CD8-positive, alpha-beta memory T cell (primary cell): ENCODE results near the gene DISC1. TPM values are rescaled to one million over a fixed set of nuclear protein-coding genes. Genes with fewer than 3 reads are reported as not detected.

Source experiments
- CTCF ChIA-PET: fragments of 350-600 bp; sonication (Branson Sonifier 250); formaldehyde crosslinking; loops from one replicate; lab custom pipeline; 2021; ENCODE audit warnings: antibody characterized with exemption; lab: Charles Lee
- POLR2A ChIA-PET: fragments of 350-600 bp; sonication (Branson Sonifier 250); formaldehyde crosslinking; loops from one replicate; lab custom pipeline; 2021; ENCODE audit warnings: antibody characterized with exemption; lab: Charles Lee
- DNase-seq, 5 donors: peaks; one replicate each; pipeline versions ENCODE4 v3.0.0 to v3.0.0-alpha.2; 2020 to 2022; ENCODE audit warnings: mixed read lengths in 1 of 5
- H3K27ac ChIP-seq: one replicate; pipeline ENCODE4 v1.7.0; 2013; ENCODE audit warnings: low read depth, mild to moderate bottlenecking, low read length, moderate library complexity
- H3K27me3 ChIP-seq: 2 replicates; pipeline ENCODE4 v1.7.0; 2013; ENCODE audit warnings: low read length, mild to moderate bottlenecking; ENCODE audit not compliant: insufficient read depth, poor library complexity, severe bottlenecking
- H3K36me3 ChIP-seq: 2 replicates; pipeline ENCODE4 v1.7.0; 2013; ENCODE audit warnings: mild to moderate bottlenecking, low read length, moderate library complexity; ENCODE audit not compliant: insufficient read depth
- H3K4me1 ChIP-seq: 2 replicates; pipeline ENCODE4 v1.7.0; 2013; ENCODE audit warnings: mild to moderate bottlenecking, low read length, moderate library complexity; ENCODE audit not compliant: insufficient read depth
- H3K4me3 ChIP-seq: 2 replicates; pipeline ENCODE4 v1.7.0; 2013; ENCODE audit warnings: mild to moderate bottlenecking, low read length
- H3K9me3 ChIP-seq: 2 replicates; pipeline ENCODE4 v1.7.0; 2013; ENCODE audit warnings: mild to moderate bottlenecking, low read length
- H3K27ac Mint-ChIP-seq, 8 donors: one replicate each; pipeline ENCODE4 v1.8.0; 2020 to 2021; ENCODE audit warnings: mixed read lengths in 8 of 8, mild to moderate bottlenecking in 6 of 8, inconsistent platforms in 3 of 8, moderate library complexity in 3 of 8
- H3K27me3 Mint-ChIP-seq, 2 donors: one replicate each; pipeline ENCODE4 v1.8.0; 2020 to 2021; ENCODE audit warnings: mixed read lengths in 2 of 2, mild to moderate bottlenecking in 1 of 2, moderate library complexity in 1 of 2
- H3K36me3 Mint-ChIP-seq, 3 donors: one replicate each; pipeline ENCODE4 v1.8.0; 2020 to 2021; ENCODE audit warnings: mixed read lengths in 3 of 3, inconsistent platforms in 1 of 3, mild to moderate bottlenecking in 1 of 3
- H3K4me1 Mint-ChIP-seq, 3 donors: one replicate each; pipeline ENCODE4 v1.8.0; 2020 to 2021; ENCODE audit warnings: mixed read lengths in 3 of 3, inconsistent platforms in 1 of 3, mild to moderate bottlenecking in 1 of 3
- H3K4me3 Mint-ChIP-seq, 7 donors: one replicate each; pipeline ENCODE4 v1.8.0; 2020 to 2021; ENCODE audit warnings: mixed read lengths in 7 of 7, mild to moderate bottlenecking in 6 of 7, moderate library complexity in 4 of 7, inconsistent platforms in 2 of 7
- H3K9me3 Mint-ChIP-seq, 5 donors: one replicate each; pipeline ENCODE4 v1.8.0; 2020 to 2022; ENCODE audit warnings: mixed read lengths in 5 of 5, mild to moderate bottlenecking in 3 of 5, moderate library complexity in 2 of 5, inconsistent platforms in 1 of 5
- polyA plus RNA-seq: library from polyadenylated mRNA; unstranded; fragments of 300-500 nt; fragmentation: Illumina TruSeq; gene quantifications from one replicate; pipeline ENCODE4 v1.2.3, GENCODE V29; 2021
- total RNA-seq, 2 experiments: library from RNA; stranded (reverse); gene quantifications; one replicate each; pipeline ENCODE4 v1.2.3, GENCODE V29; 2021

DISC1 gene
- total and polyA plus RNA-seq, 3 experiments from 2014 or later, result 0.60 to 2.4 (median 1.0) TPM

- CTCF ChIA-PET, result no interaction called here
- peaks cover 3 to 18% (median 3%) of the 10 kb centered on the region in 3 donors for H3K36me3 Mint-ChIP-seq
- Histone ChIP-seq H3K36me3 (no peaks in the 10 kb centered on the region), H3K27me3 (no peaks in the 10 kb centered on the region), H3K27ac (no peak overlapping the region), H3K9me3 (no peaks in the 10 kb centered on the region), H3K4me1 (no peaks in the 10 kb centered on the region), H3K4me3 (no peak overlapping the region)
- POLR2A ChIA-PET, result no interaction called here
- peaks cover 3 to 9% (median 8%) of the 10 kb centered on the region in 5 donors for H3K9me3 Mint-ChIP-seq
- H3K4me1 Mint-ChIP-seq, result peaks cover under 1 to 4% (median 2%) of the 10 kb centered on the region in 3 donors
- no peak for DNase-seq
- no peak overlapping the region for H3K27ac Mint-ChIP-seq
- peaks cover 0 to 2% of the 10 kb centered on the region in 2 donors for H3K27me3 Mint-ChIP-seq
- H3K4me3 Mint-ChIP-seq, result no peak overlapping the region
Observed at GRCh38 chr1:231686384-231686783, 59.8 kb downstream of the DISC1 start.

DNA sequence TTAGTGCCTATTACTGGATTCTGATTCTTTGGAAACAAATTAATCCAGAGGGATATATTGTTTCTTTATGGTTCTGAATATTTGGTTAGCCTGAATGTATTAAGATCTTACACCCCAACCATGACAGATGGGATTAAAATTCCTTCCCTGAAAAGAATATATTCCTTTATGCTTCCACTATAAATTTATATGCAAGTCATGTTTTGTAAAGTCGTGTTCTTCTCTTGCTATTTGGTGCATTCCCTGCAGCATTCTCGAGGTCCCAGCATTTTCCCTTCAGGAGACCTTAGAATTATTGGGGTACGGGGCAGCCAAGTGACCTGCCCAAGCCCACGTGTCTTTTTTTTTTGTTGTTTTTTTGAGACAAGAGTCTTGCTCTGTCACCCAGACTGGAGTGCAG lies 62.4 kb downstream of the DISC1 start:
- no peaks in the 10 kb centered on the region for H3K9me3 ChIP-seq
- no peak overlapping the region for H3K4me3 ChIP-seq
- Mint-ChIP-seq H3K4me3 (no peak overlapping the region), H3K36me3 (peaks cover 4 to 18% (median 6%) of the 10 kb centered on the region in 3 donors), H3K4me1 (peaks cover 0 to 4% (median 4%) of the 10 kb centered on the region in 3 donors), H3K9me3 (peaks cover 3 to 9% (median 8%) of the 10 kb centered on the region in 5 donors), H3K27me3 (peaks cover 0 to 2% of the 10 kb centered on the region in 2 donors), H3K27ac (no peak overlapping the region)
- H3K27me3 ChIP-seq, result no peaks in the 10 kb centered on the region
- ChIA-PET CTCF (no interaction called here), POLR2A (no interaction called here)
- H3K36me3 ChIP-seq, result no peaks in the 10 kb centered on the region
- DNase-seq, result no peak
- no peaks in the 10 kb centered on the region for H3K4me1 ChIP-seq
- H3K27ac ChIP-seq, result no peak overlapping the region

DNA sequence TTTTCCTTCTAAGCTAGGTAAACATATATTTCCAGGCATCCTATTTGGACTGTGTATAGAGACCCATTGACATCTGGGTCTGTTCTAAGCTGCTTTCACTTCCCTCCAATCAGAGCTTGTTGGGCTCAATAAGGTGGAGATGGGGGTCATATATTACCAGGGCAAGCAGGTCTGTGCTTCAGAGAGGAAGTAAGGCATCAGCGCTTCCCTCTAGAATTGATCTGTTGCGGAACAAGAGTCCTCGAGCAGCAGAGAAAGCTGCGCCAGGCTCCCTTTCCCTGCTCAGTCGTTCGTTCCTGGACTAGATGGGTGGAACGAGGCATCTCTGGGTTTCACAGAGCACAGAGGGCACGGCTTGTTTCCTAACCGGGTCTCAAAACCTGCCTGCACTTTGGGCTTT lies 63.5 kb downstream of the DISC1 start:
- Histone ChIP-seq H3K4me1 (no peaks in the 10 kb centered on the region), H3K27me3 (no peaks in the 10 kb centered on the region), H3K9me3 (no peaks in the 10 kb centered on the region), H3K4me3 (no peak overlapping the region), H3K27ac (no peak overlapping the region), H3K36me3 (no peaks in the 10 kb centered on the region)
- peaks cover 0 to 4% (median 4%) of the 10 kb centered on the region in 3 donors for H3K4me1 Mint-ChIP-seq
- H3K27ac Mint-ChIP-seq, result no peak overlapping the region
- peak overlapping the region in 1 of 7 donors; percentile 39 for H3K4me3 Mint-ChIP-seq
- peaks cover 13 to 18% (median 13%) of the 10 kb centered on the region in 3 donors for H3K36me3 Mint-ChIP-seq
- ChIA-PET CTCF (no interaction called here), POLR2A (no interaction called here)
- H3K27me3 Mint-ChIP-seq, result peaks cover 0 to 2% of the 10 kb centered on the region in 2 donors
- peaks cover 3 to 9% (median 8%) of the 10 kb centered on the region in 5 donors for H3K9me3 Mint-ChIP-seq
- no peak for DNase-seq

- Mint-ChIP-seq H3K9me3 (peaks cover 2 to 7% (median 6%) of the 10 kb centered on the region in 5 donors), H3K4me1 (peaks cover 0 to 4% (median 4%) of the 10 kb centered on the region in 3 donors), H3K4me3 (no peak overlapping the region), H3K27ac (no peak overlapping the region), H3K27me3 (peaks cover 0 to 2% of the 10 kb centered on the region in 2 donors), H3K36me3 (peaks cover 17 to 21% (median 19%) of the 10 kb centered on the region in 3 donors)
- H3K27me3 ChIP-seq, result no peaks in the 10 kb centered on the region
- no peak for DNase-seq
- H3K27ac ChIP-seq, result no peak overlapping the region
- no peaks in the 10 kb centered on the region for H3K36me3 ChIP-seq
- ChIA-PET CTCF (no interaction called here), POLR2A (no interaction called here)
- no peaks in the 10 kb centered on the region for H3K4me1 ChIP-seq
- no peak overlapping the region for H3K4me3 ChIP-seq
- no peaks in the 10 kb centered on the region for H3K9me3 ChIP-seq
Observed at GRCh38 chr1:231691618-231692259, 65.1 kb downstream of the DISC1 start.

DNA sequence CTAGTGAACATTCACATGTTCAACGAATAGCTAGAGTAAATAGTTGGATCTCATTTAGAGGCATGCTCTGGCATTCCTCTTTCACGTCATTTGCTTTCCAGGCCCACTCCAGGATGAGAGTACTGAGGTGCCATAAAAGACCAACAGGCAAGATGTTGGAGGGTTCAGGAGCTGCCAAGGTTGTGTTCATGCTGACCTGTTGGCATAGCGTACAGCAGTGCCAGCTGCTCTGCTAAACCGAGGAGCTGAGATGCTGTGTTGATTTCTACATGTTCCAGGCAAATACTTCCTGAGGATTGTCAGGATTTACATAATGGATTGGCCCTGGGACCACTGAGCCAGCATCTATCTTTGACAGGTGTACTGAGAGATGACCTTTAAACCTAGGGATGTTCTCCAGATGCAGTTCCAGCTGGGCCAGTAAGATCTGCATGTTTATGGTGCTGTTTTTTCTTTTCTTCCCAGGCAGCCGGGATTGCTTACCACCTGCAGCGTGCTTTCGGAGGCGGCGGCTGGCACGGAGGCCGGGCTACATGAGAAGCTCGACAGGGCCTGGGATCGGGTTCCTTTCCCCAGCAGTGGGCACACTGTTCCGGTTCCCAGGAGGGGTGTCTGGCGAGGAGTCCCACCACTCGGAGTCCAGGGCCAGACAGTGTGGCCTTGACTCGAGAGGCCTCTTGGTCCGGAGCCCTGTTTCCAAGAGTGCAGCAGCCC lies 66.9 kb downstream of the DISC1 start:
- peaks cover 4 to 21% (median 18%) of the 10 kb centered on the region in 3 donors for H3K36me3 Mint-ChIP-seq
- no peak overlapping the region for H3K4me3 Mint-ChIP-seq
- no peak overlapping the region for H3K4me3 ChIP-seq
- H3K27ac Mint-ChIP-seq, result no peak overlapping the region
- no peaks in the 10 kb centered on the region for H3K36me3 ChIP-seq
- ChIA-PET POLR2A (no interaction called here), CTCF (no interaction called here)
- no peaks in the 10 kb centered on the region for H3K9me3 Mint-ChIP-seq
- H3K27me3 ChIP-seq, result no peaks in the 10 kb centered on the region
- H3K9me3 ChIP-seq, result no peaks in the 10 kb centered on the region
- H3K27me3 Mint-ChIP-seq, result peaks cover 0 to 2% of the 10 kb centered on the region in 2 donors
- H3K4me1 ChIP-seq, result no peaks in the 10 kb centered on the region
- peaks cover 0 to 4% (median 4%) of the 10 kb centered on the region in 3 donors for H3K4me1 Mint-ChIP-seq
- no peak overlapping the region for H3K27ac ChIP-seq
- no peak for DNase-seq

GRCh38 chr1:231694075-231694431 lies 67.5 kb downstream of the DISC1 start:
- Histone ChIP-seq H3K4me1 (no peaks in the 10 kb centered on the region), H3K27ac (no peak overlapping the region), H3K9me3 (no peaks in the 10 kb centered on the region), H3K27me3 (no peaks in the 10 kb centered on the region), H3K36me3 (no peaks in the 10 kb centered on the region), H3K4me3 (no peak overlapping the region)
- no peak overlapping the region for H3K4me3 Mint-ChIP-seq
- H3K9me3 Mint-ChIP-seq, result no peaks in the 10 kb centered on the region
- CTCF ChIA-PET, result no interaction called here
- POLR2A ChIA-PET, result no interaction called here
- peaks cover 4 to 22% (median 18%) of the 10 kb centered on the region in 3 donors for H3K36me3 Mint-ChIP-seq
- H3K27me3 Mint-ChIP-seq, result no peaks in the 10 kb centered on the region
- DNase-seq, result no peak
- peaks cover 0 to 4% (median 4%) of the 10 kb centered on the region in 3 donors for H3K4me1 Mint-ChIP-seq
- H3K27ac Mint-ChIP-seq, result no peak overlapping the region

DNA sequence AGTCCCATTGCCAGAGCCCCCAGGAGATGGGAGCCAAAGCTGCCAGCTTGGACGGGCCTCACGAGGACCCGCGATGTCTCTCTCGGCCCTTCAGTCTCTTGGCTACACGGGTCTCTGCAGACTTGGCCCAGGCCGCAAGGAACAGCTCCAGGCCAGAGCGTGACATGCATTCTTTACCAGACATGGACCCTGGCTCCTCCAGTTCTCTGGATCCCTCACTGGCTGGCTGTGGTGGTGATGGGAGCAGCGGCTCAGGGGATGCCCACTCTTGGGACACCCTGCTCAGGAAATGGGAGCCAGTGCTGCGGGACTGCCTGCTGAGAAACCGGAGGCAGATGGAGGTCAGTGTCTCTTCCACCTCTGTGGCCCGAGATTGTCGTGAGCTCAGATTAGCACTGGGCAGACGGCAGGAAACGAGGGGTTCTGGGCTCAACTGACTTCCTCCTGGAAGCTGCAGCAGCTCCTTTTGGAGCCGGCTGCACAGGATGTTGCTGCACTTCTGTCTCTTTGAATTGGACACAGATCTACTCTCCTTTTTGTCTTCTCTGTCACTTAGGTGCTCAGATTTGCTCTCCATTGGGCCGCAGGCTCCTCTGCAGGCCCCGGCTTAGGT lies 68.0 kb downstream of the DISC1 start:
- no peaks in the 10 kb centered on the region for H3K27me3 ChIP-seq
- no peaks in the 10 kb centered on the region for H3K4me1 ChIP-seq
- no peaks in the 10 kb centered on the region for H3K9me3 Mint-ChIP-seq
- peak overlapping the region in 1 of 8 donors; percentile 59 for H3K27ac Mint-ChIP-seq
- H3K4me3 Mint-ChIP-seq, result no peak overlapping the region
- peaks cover 5 to 7% (median 6%) of the 10 kb centered on the region in 3 donors for H3K4me1 Mint-ChIP-seq
- POLR2A ChIA-PET, result no interaction called here
- H3K27ac ChIP-seq, result no peak overlapping the region
- no peaks in the 10 kb centered on the region for H3K9me3 ChIP-seq
- no peak overlapping the region for H3K4me3 ChIP-seq
- CTCF ChIA-PET, result no interaction called here
- H3K27me3 Mint-ChIP-seq, result no peaks in the 10 kb centered on the region
- DNase-seq, result no peak
- no peaks in the 10 kb centered on the region for H3K36me3 ChIP-seq
- H3K36me3 Mint-ChIP-seq, result peaks cover 4 to 22% (median 22%) of the 10 kb centered on the region in 3 donors
